GM12873 (cell line): ENCODE results near the gene RAMP2.

Experiments used
- CTCF ChIP-seq: IDR thresholded peaks from 2 replicates; pipeline ENCODE4 v1.5.1; 2012; ENCODE audit warnings: low read depth, mild to moderate bottlenecking, moderate library complexity, low read length, control low read depth; ENCODE audit not compliant: insufficient read depth; ENCODE audit errors: missing control alignments

RAMP2 gene

GRCh38 chr17:42798011-42798382 lies 37.0 kb downstream of the RAMP2 start:
- no peak for TF ChIP-seq CTCF

GRCh38 chr17:42798383-42799380 lies 37.7 kb downstream of the RAMP2 start, which contains the start of the genes CNTD1 and COA3:
Gene CNTD1 (plus strand): TSS chr17:42798861. CDS start chr17:42799068, 207 bp downstream.
Gene COA3 (minus strand): TSS chr17:42798704. CDS start chr17:42798681, 23 bp downstream.
- TF ChIP-seq CTCF = peak; percentile 1

- TF ChIP-seq CTCF = no peak
Observed at GRCh38 chr17:42803074-42803883, 42.3 kb downstream of the RAMP2 start.

- no peak for TF ChIP-seq CTCF
Observed at GRCh38 chr17:42804918-42805367, 43.9 kb downstream of the RAMP2 start.

- TF ChIP-seq CTCF = no peak
Observed at GRCh38 chr17:42806249-42806648, 45.2 kb downstream of the RAMP2 start.

GRCh38 chr17:42809250-42809649 lies 48.2 kb downstream of the RAMP2 start:
- TF ChIP-seq CTCF = no peak
